Erythroblast (primary cell): ENCODE results near the gene CFAP52.
A peak's percentile ranks its signal among the peaks of the same experiment; 100 is the strongest.
"Not testable (repeated sequence)": the region's sequence is repeated elsewhere in the genome, so short reads cannot be mapped to it uniquely, and the experiment has no call there.

Experiments
- DNase-seq, 2 experiments: peaks; one replicate each; lab custom pipeline; 2025; lab: John Stamatoyannopoulos, UW
- GATA1 ChIP-seq: IDR thresholded peaks from 2 replicates; pipeline ENCODE4 v1.6.1; 2011; ENCODE audit warnings: low read depth, mild to moderate bottlenecking, control low read depth, low read length, moderate library complexity
- POLR2A ChIP-seq: IDR thresholded peaks from 2 replicates; pipeline ENCODE4 v1.6.1; 2011; ENCODE audit warnings: mild to moderate bottlenecking, low read length

CFAP52 gene

DNA sequence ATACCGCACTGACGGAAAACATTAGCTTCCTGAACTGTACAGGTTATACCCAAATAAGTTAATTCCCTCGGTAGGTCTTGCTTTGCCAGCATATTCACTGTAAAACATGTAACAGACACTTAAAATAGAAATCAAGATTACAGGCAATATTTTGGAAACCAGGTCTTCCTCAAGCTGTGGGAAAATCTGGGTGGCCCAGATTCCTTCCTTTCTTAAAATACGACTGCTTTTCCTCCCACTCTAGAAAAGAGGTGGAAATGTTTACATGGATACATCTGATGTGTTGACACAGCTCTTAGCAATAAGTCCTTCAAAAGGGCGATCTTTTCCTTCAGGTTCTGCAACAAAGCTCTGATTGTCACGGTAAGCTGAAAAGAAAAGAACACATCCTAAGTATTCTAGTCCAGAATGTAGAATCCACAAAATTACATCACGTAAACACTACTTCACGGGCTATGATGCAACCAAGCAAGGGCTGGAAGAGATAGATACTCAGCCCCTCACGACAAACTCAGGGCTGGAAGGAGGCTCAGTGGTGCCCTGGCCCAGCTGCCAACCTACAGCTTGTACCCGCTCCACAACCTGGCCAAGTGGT, 19.2 kb upstream of the CFAP52 start:
- no peak for DNase-seq

DNA sequence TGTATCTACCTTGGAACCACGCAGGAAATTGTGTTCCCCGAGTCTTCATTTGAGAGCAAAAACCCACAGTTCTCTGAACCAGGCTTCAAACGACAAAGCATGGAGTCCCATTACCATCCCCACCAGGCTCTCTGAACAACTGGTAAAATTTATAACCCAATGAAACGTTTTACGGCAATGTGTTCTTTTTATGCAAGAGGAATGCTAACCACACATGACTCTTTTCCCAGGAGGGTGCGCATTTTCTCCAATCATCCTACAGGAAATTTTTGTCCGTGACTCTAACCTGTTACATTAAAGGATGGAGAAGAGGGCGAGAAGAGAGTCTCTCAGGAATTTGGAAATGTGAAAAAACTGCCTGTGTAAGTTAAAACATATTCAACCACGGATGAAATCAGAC, 18.6 kb upstream of the CFAP52 start:
- TF ChIP-seq GATA1 (no peak), POLR2A (no peak)
- no peak for DNase-seq

More for the DNA sequence above, 19.2 kb upstream of the CFAP52 start:
- TF ChIP-seq GATA1: no peak
- no peak for TF ChIP-seq POLR2A

DNA sequence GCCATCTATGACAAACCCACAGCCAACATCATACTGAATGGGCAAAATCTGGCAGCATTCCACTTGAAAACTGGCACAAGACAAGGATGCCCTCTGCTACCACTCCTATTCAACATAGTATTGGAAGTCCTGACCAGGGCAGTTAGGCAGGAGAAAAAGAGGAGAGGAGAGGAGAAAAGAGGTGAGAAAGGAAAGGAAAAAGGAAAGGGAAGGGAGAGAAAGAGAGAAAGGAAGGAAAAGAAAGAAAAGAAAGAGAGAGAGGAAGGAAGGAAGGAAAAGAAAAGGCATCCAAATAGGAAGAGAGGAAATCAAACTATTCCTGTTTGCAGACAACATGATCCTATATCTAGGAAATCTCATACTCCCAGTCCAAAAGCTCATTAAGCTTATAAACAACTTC, 12.3 kb upstream of the CFAP52 start:
- DNase-seq: no peak

DNA sequence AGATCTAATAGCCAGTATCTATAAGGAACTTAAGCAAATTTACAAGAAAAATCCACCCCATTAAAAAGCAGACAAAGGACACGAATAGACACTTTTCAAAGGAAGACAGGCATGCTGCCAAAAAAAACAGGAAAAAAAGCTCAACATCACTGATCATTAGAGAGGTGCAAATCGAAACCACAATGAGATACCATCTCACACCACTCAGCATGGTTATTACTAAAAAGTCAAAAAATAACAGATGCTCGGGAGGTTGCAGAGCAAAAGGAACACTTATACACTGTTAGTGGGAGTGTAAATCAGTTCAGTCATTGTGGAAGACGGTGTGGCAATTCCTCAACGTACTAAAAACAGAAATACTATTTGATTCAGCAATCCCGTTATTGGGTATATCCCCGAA, 10.4 kb upstream of the CFAP52 start:
- TF ChIP-seq GATA1 (no peak), POLR2A (no peak)
- DNase-seq: no peak

More for the DNA sequence above, 12.3 kb upstream of the CFAP52 start:
- TF ChIP-seq POLR2A (no peak), GATA1 (no peak)

- not testable (repeated sequence) for DNase-seq
Observed at GRCh38 chr17:9566739-9567138, 9.7 kb upstream of the CFAP52 start.

DNA sequence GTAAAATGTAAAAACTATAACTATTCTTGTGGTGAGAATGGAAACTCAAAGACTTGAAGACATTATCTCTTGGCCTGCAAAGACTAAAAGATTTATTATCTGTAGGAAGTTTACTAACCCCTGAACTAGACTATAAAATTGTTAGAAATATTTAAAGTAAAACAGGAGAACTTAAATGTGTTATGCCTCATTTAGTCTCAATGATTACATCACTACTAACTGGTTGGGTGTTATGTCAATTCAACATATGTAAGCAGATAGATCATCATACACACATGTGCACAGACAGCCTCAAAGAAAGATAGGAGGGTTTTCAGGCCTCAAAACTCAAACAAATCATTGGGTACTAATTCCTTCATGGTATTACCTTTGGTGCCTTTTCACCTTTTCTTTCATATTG, 8.4 kb upstream of the CFAP52 start:
- no peak for TF ChIP-seq POLR2A
- TF ChIP-seq GATA1: no peak
- no peak for DNase-seq

- no peak for DNase-seq
- TF ChIP-seq GATA1 (no peak), POLR2A (no peak)
Observed at GRCh38 chr17:9568957-9569588, 7.4 kb upstream of the CFAP52 start.

- TF ChIP-seq GATA1: no peak
- no peak for TF ChIP-seq POLR2A
- DNase-seq: no peak
Observed at GRCh38 chr17:9571201-9571600, 5.2 kb upstream of the CFAP52 start.

DNA sequence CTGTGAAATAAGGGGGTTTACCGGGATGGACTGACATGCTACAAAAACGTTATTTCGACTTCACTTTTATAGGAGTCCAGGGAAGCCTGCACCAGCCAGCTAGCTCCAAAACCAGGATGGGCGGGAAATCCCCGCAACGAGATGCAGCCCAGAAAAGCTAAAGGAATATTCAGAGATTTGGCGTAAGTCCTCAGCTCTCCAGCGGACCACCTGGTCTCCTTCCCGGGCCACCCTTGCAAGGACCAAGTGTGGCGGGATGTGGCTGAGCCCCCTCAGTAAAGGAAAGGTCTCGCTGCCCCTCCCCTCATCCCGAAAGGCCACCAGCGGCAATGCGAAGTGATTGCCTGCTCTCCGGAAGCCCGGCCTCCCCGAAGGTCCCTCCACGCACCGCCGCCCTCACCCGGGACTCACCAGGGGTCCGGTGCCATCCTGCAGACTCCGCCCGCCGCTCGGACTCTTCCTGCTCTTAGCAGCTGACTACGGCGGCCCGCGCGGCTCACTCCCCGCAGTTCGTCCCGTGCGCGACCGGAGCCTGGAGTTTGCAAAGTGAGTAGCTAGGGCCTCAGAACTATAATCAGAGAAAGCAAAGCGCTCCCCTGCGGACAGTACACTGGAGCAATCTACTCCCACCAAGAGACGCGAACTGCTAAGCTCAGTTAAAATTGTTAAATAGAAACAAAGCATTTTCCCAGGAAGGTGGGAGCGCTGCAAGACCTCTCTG, 901 bp upstream of the CFAP52 start, which contains the start of gene STX8:
TSS of gene STX8 (minus strand) at position 440 of the 721 bp plus-strand sequence. CDS start at position 428, 12 bp downstream.
- DNase-seq: peak; percentile 92 to 93
- TF ChIP-seq GATA1 (no peak), POLR2A (peak; percentile 61)

GRCh38 chr17:9577373-9577709, 899 bp downstream of the CFAP52 start:
- TF ChIP-seq POLR2A (no peak), GATA1 (no peak)
- no peak for DNase-seq

- DNase-seq: peak in 1 of 2 experiments; percentile 4
- TF ChIP-seq GATA1 (no peak), POLR2A (no peak)
Observed at GRCh38 chr17:9587969-9588656, 11.7 kb downstream of the CFAP52 start.

GRCh38 chr17:9594065-9594464, 17.6 kb downstream of the CFAP52 start:
- no peak for DNase-seq
- no peak for TF ChIP-seq GATA1
- TF ChIP-seq POLR2A: no peak

DNA sequence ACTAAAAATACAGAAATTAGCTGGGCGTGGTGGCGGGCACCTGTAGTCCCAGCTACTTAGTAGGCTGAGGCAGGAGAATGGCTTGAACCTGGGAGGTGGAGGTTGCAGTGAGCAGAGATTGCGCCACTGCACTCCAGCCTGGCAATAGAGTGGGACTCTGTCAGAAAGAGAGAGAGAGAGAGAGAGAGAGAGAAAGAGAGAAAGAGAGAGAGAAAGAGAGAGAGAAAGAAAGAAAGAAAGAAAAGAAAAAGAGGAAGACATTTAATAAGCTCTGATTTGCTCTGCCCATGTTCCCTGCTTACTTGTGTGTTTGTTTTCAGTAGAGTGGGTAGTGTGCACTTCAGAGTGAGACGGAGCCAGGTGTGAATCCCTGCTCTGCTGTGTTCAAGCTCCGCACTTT, 21.2 kb downstream of the CFAP52 start:
- DNase-seq: not testable (repeated sequence)

GRCh38 chr17:9598661-9599060, 22.2 kb downstream of the CFAP52 start:
- no peak for DNase-seq
- no peak for TF ChIP-seq GATA1
- no peak for TF ChIP-seq POLR2A

DNA sequence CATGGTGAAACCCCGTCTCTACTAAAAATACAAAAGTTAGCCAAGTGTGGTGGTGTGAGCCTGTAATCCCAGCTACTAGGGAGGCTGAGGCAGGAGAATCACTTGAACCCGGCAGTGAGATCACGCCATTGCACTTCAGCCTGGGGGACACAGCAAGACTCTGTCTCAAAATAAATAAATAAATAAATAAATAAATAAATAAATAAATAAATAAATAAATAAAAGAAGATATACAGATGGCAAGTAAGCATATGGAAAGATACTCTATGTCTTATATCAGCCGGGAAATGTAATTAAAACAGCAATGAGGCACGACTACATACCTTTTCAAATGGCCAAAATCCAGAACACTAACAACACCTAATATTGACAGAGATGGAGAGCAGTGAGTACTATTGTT, 28.1 kb downstream of the CFAP52 start:
- not testable (repeated sequence) for DNase-seq
